GM06990 (cell line): ENCODE measurements around the gene ARHGAP15.

Experiments used
- DNase-seq: peaks from one replicate; pipeline ENCODE4 v3.0.0-alpha.2; 2011; ENCODE audit not compliant: insufficient read length; ENCODE audit errors: extremely low read depth
- H3K27me3 ChIP-seq: replicated peaks from 2 replicates; pipeline ENCODE4 v1.6.0; 2011; ENCODE audit warnings: low read length; ENCODE audit not compliant: control insufficient read depth, insufficient read depth
- H3K36me3 ChIP-seq: 2 replicates; pipeline ENCODE4 v1.5.1; 2011; ENCODE audit warnings: low read length; ENCODE audit not compliant: control insufficient read depth, insufficient read depth
- H3K4me3 ChIP-seq: replicated peaks from 2 replicates; pipeline ENCODE4 v1.5.1; 2011; ENCODE audit warnings: low read depth, mild to moderate bottlenecking, control low read depth, low read length
- CTCF ChIP-seq: IDR thresholded peaks from 2 replicates; pipeline ENCODE4 v1.5.1; 2011; ENCODE audit warnings: low read length, control low read depth, mild to moderate bottlenecking, inconsistent platforms; ENCODE audit not compliant: insufficient read depth, poor library complexity, severe bottlenecking

The ARHGAP15 gene

GRCh38 chr2:143601828-143602227, 472.6 kb downstream of the ARHGAP15 start:
- no peak overlapping the region for H3K4me3 ChIP-seq
- no peaks in the 10 kb centered on the region; the same call in 1 of the 2 replicates for H3K36me3 ChIP-seq
- no peaks in the 10 kb centered on the region for H3K27me3 ChIP-seq

GRCh38 chr2:143603035-143603655, 473.9 kb downstream of the ARHGAP15 start:
- no peak for DNase-seq
- Histone ChIP-seq H3K36me3 (no peaks in the 10 kb centered on the region; the same call in 1 of the 2 replicates), H3K27me3 (no peaks in the 10 kb centered on the region), H3K4me3 (no peak overlapping the region)
- TF ChIP-seq CTCF: no peak

More at GRCh38 chr2:143601828-143602227, 472.6 kb downstream of the ARHGAP15 start:
- TF ChIP-seq CTCF: no peak
- no peak for DNase-seq

- Histone ChIP-seq H3K27me3 (no peaks in the 10 kb centered on the region), H3K36me3 (no peaks in the 10 kb centered on the region; the same call in 1 of the 2 replicates), H3K4me3 (no peak overlapping the region)
- no peak for DNase-seq
- TF ChIP-seq CTCF: no peak
These were observed 474.8 kb downstream of the ARHGAP15 start for GRCh38 chr2:143603846-143604565.

- DNase-seq: no peak
- Histone ChIP-seq H3K4me3 (no peak overlapping the region), H3K27me3 (no peaks in the 10 kb centered on the region), H3K36me3 (no peaks in the 10 kb centered on the region; the same call in 1 of the 2 replicates)
- TF ChIP-seq CTCF: no peak
These were observed 475.3 kb downstream of the ARHGAP15 start for GRCh38 chr2:143604566-143604959.

- no peaks in the 10 kb centered on the region; the same call in 1 of the 2 replicates for H3K36me3 ChIP-seq
- TF ChIP-seq CTCF: no peak
- H3K27me3 ChIP-seq: no peaks in the 10 kb centered on the region
- H3K4me3 ChIP-seq: no peak overlapping the region
- no peak for DNase-seq
These were observed 478.2 kb downstream of the ARHGAP15 start for GRCh38 chr2:143607231-143608062.
